ENCODE data around the gene TMED8.
"Not testable (repeated sequence)": the region's sequence is repeated elsewhere in the genome, so short reads cannot be mapped to it uniquely, and the experiment has no call there.

The TMED8 gene

GRCh38 chr14:77372304-77372841, 4.5 kb downstream of the TMED8 start:
- intact Hi-C loops (cut with DNase I): loop anchor here (10.0 kb wide), 1 partner anchor 82 kb away; the partner anchor contains the start of genes AHSA1 and VIPAS39
- DNase-seq: no peak

GRCh38 chr14:77369285-77369684, 7.6 kb downstream of the TMED8 start:
- intact Hi-C loops (cut with DNase I): no loop called here
- no peak for DNase-seq

GRCh38 chr14:77364146-77364545, 12.7 kb downstream of the TMED8 start:
- intact Hi-C loops (cut with DNase I): no loop called here
- no peak for DNase-seq

- no peak for DNase-seq
- intact Hi-C loops (cut with DNase I): no loop called here
Measured at GRCh38 chr14:77359626-77360025, 17.3 kb downstream of the TMED8 start.

- intact Hi-C loops (cut with DNase I): no loop called here
- DNase-seq: no peak
Measured at GRCh38 chr14:77356899-77357298, 20.0 kb downstream of the TMED8 start.

GRCh38 chr14:77355811-77356210, 21.1 kb downstream of the TMED8 start:
- DNase-seq: no peak

GRCh38 chr14:77353469-77354141, 23.3 kb downstream of the TMED8 start:
- DNase-seq: no peak
- intact Hi-C loops (cut with DNase I): no loop called here

More at GRCh38 chr14:77355811-77356210, 21.1 kb downstream of the TMED8 start:
- intact Hi-C loops (cut with DNase I): no loop called here

- intact Hi-C loops (cut with DNase I): no loop called here
- DNase-seq: no peak
Measured at GRCh38 chr14:77347751-77348150, 29.1 kb downstream of the TMED8 start.

GRCh38 chr14:77346495-77346894, 30.4 kb downstream of the TMED8 start:
- no peak for DNase-seq
- intact Hi-C loops (cut with DNase I): no loop called here

GRCh38 chr14:77344377-77344996, 32.4 kb downstream of the TMED8 start:
- no peak for DNase-seq
- intact Hi-C loops (cut with DNase I): no loop called here

GRCh38 chr14:77343662-77344061, 33.2 kb downstream of the TMED8 start:
- intact Hi-C loops (cut with DNase I): no loop called here
- DNase-seq: no peak

GRCh38 chr14:77342726-77343397, 34.0 kb downstream of the TMED8 start:
- no peak for DNase-seq
- intact Hi-C loops (cut with DNase I): no loop called here

GRCh38 chr14:77340389-77340788, 36.5 kb downstream of the TMED8 start:
- no peak for DNase-seq
- intact Hi-C loops (cut with DNase I): no loop called here

- no peak for DNase-seq
Measured at GRCh38 chr14:77339407-77339806, 37.5 kb downstream of the TMED8 start.

GRCh38 chr14:77338302-77338701, 38.6 kb downstream of the TMED8 start:
- DNase-seq: no peak

More at GRCh38 chr14:77339407-77339806, 37.5 kb downstream of the TMED8 start:
- intact Hi-C loops (cut with DNase I): no loop called here

GRCh38 chr14:77337880-77338279, 39.0 kb downstream of the TMED8 start:
- DNase-seq: no peak
- intact Hi-C loops (cut with DNase I): no loop called here

More at GRCh38 chr14:77338302-77338701, 38.6 kb downstream of the TMED8 start:
- intact Hi-C loops (cut with DNase I): no loop called here

GRCh38 chr14:77337255-77337654, 39.6 kb downstream of the TMED8 start:
- DNase-seq; intact Hi-C loops (cut with DNase I): not testable (repeated sequence)

GRCh38 chr14:77335576-77335975, 41.3 kb downstream of the TMED8 start:
- no peak for DNase-seq
- intact Hi-C loops (cut with DNase I): no loop called here

GRCh38 chr14:77329872-77330271, 47.0 kb downstream of the TMED8 start:
- DNase-seq: no peak
- intact Hi-C loops (cut with DNase I): loop anchor here (10.0 kb wide), 2 partner anchors 225 to 285 kb away; partner anchors contain the start of gene SPTLC2

- no peak for DNase-seq
- intact Hi-C loops (cut with DNase I): loop anchor here (10.0 kb wide), 2 partner anchors 228 to 288 kb away; partner anchors contain the start of gene SPTLC2
Measured at GRCh38 chr14:77327111-77327510, 49.8 kb downstream of the TMED8 start.

GRCh38 chr14:77325746-77326094, 51.2 kb downstream of the TMED8 start:
- DNase-seq: no peak
- intact Hi-C loops (cut with DNase I): loop anchor here (10.0 kb wide), 2 partner anchors 229 to 289 kb away; partner anchors contain the start of gene SPTLC2

Data from posterior cingulate gyrus (tissue), 11 donors.